HG03571 (cell line): Measurements from ENCODE around the gene LANCL2.
"Not testable (repeated sequence)": the region's sequence is repeated elsewhere in the genome, so short reads cannot be mapped to it uniquely, and the experiment has no call there.

Experiments used
- ATAC-seq: cut with Tn5 transposase; IDR thresholded peaks from one replicate; pipeline ENCODE4 v1.9.1; 2021; ENCODE audit not compliant: unreplicated experiment

The LANCL2 gene

DNA sequence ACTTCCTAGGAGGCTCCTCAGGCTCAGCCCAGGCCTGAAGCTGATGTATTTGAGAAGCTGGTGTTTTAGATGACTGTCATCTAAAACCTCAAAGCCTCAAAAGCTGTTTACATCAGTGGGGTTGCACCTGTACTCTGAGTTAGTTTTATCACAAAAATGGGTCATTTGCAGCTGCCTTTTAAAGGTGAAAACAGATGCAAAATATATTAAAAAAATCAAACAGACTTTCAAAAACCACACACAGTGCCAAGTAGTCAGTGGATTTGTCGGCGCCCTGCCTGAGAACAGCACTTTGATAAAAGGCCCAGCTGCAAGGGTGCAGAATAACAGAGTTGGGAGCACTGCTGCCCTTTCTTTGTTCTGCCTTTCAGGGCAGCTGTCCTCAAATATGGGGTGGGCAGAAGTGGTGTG is 104.1 kb downstream of the LANCL2 start:
- ATAC-seq: no peak

GRCh38 chr7:55469721-55470120 is 104.6 kb downstream of the LANCL2 start:
- no peak for ATAC-seq

DNA sequence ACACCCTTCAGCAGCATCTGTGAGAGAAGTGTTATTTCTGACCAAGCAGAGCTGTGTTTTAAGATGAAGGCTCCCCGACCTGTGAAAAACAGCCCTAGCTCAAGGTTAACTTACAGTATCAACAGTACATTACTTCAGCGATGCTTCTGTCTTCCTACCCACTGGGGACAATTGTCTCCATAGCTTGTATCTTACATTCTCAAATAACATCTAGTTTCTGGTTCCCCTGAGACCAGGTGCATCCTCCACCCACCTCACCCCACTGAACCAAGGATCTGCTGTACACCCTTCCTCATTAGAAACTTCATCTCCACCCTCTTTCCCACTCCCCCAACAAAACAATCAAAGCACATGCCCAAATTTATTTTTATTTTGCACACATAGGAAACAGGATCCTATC is 105.1 kb downstream of the LANCL2 start:
- no peak for ATAC-seq

GRCh38 chr7:55471594-55471993 is 106.5 kb downstream of the LANCL2 start:
- not testable (repeated sequence) for ATAC-seq

- ATAC-seq: not testable (repeated sequence)
Observed at GRCh38 chr7:55472406-55472805, 107.3 kb downstream of the LANCL2 start.

DNA sequence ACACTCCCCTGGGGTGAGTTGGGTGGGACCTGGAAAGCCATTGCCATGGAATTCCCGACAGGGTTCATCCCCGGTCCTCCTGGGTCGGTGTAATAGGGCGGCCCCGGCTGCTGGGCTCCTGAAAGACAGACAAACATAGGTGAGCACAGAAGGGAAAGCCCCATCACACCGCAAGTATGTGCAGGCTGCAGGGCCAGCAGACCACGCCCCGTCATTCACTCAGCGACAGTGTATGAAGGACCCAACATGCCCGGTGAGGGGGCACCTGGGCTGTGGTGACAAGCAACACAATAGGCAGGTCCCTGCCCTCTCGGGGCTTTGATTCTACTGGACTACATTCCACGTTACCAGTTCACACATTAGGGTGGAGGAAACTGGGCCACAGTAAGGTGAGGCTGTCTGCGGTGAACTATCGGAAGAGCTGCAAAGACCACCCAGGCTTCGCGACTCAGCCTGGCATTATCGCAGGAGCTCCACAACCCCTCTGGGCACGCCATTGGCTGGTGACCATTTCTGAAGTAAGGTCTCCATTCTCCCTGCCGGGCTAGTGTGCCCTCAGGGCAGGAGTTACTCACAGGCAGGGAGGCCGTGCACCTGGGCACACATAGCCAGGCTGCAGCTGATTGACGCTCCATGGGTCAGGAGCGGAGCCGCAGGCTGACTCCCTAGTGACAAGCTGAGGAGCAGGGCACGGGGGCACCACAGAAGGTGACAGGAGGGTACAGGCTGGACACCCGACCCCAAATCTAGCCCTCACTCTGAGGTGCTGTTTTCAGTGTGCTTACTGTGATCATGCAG is 108.0 kb downstream of the LANCL2 start:
- no peak for ATAC-seq

DNA sequence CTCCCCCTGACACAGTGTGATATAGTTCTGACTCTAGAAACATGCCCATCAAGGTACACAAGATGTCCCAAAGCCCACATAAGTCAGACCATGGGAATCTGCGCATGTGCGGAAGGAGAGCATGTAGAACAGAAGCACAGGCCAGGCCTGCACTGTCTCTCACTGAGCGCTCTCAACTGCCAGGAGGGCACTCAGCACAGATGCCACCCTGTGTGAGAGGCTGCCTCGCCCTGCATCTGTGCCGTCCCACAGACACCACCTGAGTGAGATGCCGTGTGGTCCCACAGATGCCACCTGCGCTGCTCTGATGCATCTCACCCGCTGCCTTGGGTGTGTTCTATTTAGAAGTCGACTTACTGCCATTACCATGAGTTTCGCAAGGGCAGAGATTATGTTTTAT is 108.8 kb downstream of the LANCL2 start:
- ATAC-seq: no peak

DNA sequence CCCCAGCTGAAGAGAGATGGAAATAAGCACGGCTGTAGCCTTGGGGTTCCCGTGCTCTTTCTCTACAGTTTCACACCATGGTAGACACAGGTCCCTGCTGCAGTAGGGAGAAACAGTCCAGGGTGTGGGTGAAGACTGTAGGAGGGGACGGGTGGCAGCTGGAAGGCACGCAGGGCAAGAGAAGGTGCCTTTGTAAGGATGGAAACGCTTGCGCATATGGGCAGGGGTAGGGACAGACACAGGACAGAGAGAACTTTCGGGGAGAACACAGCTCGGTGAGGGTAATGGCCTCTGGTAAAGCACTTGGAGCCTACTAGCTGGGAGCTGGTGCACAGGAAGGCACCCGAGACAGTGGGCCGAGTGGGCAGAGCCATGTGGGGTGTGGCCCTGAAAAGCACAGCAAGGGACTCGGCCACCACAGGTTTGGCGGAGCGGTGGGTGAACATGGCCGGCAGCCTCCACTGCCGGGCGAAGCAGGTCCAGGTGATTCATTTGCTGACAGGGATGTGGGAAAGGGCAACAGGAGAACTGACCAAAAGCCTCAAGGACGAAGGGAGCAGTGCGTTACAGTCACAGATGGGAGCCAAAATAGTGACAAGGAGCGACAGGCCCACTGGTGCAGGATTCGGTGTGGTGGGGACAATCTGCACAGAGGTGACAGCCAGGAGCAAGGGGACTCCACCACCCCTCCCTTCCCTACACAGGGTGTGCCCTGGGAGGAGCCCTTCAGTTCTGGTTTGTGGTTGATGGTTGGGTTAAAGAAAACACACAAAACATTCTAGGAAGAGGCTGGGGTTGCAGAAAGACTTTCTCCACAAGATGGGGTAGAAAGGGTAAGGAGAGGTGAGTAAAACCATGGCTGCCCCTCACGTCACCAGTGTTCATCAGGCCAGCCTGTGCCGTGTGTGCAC is 110.1 kb downstream of the LANCL2 start:
- ATAC-seq: no peak

GRCh38 chr7:55475855-55476803 is 111.0 kb downstream of the LANCL2 start:
- ATAC-seq: no peak

DNA sequence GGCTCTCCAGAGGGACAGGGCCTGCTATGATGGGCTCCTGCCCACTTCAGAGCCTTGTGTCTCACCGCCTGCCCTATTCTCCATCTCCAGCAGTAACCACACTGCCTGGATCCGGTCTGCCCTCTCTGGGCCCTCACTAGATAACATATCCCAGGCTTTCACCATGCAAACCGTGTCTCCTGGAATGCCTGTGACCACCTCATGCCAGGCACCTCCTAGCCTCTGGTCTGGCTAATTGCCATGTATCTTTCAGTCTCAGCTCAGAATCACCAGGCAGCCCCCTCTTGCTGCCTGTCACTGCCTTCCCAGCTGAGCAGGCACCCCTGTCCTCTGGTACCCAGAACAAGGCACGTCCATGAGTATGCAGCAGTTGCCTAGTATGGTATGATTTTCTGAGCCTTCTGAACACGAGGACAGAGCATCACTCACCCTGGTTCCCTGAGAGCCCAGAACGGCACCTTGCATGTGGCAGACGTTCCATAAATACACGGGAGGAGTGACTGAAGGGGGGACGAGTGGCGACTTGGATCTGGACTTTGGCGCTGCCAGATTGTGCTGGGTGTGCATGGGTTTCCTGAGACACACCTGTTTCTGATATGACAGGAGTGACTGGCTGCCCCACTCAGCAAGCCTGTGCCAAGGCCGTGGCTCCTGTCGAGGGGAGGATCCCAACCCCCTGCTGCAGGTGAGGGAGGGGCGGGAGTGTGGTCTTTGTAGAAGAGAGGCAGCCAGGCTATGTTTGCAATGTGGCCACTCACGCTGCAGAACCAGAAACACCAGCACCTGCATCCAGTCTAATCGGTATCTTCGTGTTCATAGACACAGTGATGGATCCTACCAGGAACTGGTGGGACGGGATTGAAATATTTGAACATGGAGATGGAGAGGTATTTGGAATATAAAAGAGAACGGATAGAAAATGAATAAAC is 112.0 kb downstream of the LANCL2 start:
- no peak for ATAC-seq

- ATAC-seq: no peak
Observed at GRCh38 chr7:55477781-55478374, 112.7 kb downstream of the LANCL2 start.

- ATAC-seq: no peak
Observed at GRCh38 chr7:55478700-55479099, 113.6 kb downstream of the LANCL2 start.

GRCh38 chr7:55481155-55481554 is 116.0 kb downstream of the LANCL2 start:
- ATAC-seq: no peak

DNA sequence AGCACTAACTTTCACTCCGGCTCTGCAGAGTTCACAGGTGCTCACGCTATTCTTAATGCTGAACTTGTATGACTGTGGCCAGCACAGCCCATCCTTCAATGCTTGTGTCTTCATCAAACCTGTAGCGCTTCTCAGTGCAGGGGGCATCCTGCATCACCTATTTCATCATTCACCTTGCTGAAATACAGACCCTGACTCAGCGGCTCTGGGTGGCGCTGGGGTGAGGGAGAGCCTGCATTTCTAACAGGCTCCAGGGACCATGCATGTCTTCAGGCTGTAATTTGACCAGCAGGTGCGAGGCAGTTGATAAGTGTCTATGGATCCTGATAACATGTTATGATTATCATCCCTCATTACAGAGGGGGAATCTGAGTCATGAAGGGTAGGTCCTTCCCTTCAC is 117.9 kb downstream of the LANCL2 start:
- no peak for ATAC-seq
